ENCODE results near the gene SREBF2.

The SREBF2 gene

DNA sequence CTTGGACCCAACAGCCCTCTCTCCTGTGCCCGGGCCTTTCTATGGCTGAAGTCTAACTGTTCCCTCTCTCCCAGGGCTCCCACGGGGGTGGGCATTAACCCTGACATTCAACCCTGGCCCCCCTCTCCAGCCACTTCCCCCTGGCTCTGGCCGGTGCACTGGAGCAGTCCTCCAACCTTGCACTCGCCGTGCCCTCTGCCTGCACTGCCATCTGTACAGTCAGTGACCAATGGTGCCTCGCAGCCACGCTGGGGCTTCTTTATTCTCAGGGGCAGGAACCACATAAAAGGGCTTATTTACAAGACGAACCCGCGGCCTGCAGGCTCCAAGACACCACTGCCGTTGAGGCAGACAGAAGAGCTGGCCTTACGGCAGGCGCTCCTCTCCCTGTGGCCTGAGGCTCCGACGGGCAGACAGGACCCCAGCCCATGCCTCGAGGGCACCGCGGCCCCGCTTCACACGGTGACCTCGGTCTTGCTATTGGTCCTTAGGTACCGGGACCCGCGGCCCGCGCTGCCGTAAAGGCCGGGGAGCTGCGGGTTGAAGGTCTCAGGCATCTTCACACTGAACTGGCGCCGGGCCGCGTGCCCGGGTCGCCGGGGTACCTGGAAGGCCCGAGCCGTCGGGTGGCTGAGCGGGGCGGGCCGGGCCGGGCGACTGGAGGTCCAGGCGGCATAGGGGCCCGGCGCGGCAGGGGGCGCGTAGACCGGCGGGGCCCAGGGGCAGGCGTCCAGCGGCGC is 76.6 kb downstream of the SREBF2 start:
- DNase-seq, result no peak

DNA sequence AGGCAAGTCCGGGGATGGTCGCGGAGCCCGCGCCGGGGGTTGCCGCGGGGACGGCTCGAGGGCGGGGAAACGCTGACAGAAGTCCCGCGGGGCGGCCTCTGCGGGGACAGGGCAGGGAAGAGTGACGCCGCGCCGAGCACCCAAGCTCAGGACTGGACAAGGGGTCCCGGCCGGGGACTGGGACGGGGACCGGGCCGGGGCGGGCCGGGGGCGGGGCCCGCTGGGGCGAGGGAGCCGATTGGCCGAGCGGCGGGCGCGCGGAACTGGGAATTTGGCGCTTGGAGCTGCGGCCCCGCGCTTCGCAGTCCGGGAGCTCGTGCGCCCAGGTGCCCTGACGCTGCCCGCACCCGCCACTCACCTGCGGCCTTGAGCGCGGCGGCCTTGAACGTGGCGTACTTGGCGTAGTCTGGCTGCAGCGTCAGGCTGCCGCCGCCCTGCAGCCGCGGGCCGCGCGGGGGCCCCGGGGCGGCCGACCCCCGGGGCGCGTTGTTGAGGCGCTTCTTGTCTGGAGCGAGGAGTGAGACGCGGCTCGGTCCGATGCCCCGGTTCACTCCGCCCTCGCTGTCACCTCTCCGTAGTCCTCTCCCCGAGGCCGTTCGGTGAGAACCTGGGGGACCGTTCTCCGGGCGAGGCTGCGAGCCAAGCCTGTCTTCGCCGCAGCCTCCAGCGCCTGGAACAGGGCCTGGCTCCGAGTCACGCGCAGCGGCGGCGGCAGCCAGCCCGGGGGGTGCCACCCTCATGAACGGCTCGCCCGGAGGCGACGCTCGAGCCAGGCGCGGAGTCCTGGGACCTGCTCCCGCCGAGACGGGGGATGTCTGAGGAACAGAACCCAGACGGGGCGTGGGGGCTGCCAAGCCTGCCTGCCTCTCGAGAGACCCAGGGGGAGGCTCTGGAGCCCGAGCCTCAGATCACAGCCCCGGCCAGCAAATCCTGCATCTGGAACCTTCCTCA is 77.4 kb downstream of the SREBF2 start:
- no peak for DNase-seq

DNA sequence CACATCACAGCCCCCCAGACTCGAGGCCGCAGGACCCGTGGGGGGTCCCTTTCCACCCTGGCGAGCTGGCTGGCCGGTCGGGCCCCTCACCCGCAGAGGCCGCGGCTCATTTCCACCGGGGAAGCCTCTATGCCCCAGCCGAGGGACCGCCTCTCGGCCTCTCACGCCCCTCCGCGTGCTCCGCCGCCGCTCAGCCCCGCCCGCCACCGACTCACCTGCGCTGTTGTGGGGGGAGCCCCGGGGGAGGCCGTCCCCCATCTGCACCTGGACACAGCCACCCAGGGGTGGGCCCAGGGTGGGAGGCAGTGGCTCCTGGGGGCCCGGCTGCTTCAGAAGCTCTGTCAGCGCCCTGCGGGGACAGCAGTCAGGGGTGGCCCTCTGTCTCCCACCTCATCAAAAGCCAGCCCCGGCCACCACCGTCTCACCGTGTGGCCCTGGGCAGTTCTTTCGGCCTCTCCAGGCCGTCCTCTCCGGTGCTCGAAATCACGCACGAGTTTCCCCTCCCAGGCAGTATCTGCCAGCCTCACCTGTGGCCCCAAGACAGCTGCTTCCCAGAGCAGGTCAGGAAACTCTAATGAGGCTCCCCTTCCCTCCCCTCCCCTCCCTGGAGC is 78.2 kb downstream of the SREBF2 start:
- DNase-seq, result no peak

DNA sequence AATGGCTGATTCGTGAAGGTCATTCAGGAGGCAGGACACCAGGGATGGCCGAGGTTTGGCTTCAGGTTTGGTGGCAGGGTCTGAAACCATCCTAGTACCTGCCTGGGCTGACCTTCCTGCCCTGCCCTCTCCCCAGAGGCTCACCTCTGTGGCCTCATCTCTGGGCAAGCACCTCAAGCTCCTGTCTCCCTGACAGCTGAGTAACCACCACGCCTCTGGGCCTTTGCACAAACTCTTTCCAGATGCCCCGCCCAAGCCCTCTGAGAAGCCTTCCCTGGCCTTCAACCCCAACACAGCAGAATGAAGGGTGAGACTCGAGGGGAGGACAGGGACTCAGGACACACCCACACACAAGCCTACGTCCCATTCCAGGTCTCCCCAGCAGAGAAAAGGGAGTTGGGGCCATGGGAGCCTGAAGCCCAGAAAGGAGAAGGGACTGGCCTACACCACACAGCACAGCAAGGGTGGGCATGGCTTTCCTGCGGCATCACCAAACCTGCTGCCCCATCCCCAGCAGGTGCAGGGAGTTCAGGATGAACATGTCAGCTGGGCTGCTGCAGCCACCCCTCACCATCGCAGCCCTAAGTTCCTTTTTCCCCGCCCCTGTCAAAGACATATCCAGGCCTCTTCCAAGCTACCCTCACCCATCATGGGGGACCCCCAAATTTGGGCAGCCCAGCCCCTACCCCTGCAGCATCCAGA is 79.6 kb downstream of the SREBF2 start:
- no peak for DNase-seq

DNA sequence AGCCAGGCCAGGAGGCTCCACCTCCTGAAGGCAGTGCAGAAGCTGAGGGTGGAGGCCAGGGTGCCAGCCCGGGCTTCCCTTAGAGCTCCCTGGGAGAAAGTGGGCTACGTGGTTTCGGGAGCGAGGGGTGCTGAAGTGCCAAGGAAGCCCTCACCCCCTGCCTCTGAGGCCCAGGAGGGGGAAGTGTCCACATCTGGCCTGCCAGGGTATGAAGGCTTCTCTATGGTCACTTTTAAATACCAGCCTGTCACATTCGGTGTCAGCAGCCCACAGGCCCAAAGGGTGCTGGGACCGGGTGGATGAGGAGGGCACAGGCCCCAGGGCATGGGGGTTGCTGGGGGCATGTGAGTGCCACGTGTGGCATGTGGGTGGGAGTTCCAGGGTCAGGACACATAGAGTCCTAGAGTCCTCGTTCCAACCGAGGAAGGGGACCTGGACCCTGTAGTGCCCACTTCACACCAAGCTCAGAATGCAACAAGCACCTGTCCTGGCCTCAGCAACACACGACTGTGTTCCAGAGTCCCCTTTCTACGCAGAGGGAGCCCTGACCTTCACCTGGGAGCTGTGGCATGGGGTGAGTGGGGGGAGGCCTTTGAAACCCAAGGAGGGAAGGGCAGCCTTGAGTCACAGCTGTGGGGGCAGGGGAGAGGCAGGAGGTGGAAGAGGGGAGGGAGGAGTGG is 80.3 kb downstream of the SREBF2 start:
- DNase-seq, result no peak

DNA sequence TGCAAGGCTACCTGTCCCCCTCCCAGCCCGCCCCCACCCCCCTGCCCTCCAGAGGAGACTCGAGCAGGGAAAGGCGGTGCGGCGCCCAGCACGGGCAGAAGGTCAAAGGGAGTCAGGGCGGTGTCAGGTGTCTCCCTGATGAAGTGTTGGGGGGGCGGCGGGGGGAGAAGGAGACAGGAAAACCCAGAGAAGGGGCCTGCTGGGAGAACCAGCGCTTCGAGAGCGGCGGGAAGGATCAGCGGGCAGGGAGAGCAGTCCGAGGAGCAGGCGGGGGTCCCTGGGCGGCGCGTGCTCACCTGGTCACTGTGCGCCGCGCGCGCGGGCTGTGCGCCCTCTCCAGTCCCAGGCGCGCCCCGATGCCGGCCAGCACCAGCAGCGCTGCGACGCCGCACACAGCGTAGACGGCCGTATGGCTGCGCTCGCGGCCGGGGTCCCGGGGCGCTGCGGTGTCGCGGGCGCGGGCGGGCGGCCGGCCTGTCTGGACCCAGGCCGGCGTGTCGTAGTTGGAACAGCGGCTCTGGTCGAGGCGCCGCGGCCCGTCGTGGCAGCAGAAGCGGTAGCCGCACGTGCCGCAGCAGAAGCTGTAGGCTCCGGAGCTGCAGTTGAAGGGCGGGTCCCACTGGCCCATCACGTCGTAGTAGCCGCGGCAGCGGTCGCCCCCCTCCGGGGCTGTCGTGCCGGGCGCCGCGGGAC is 81.1 kb downstream of the SREBF2 start:
- no peak for DNase-seq

DNA sequence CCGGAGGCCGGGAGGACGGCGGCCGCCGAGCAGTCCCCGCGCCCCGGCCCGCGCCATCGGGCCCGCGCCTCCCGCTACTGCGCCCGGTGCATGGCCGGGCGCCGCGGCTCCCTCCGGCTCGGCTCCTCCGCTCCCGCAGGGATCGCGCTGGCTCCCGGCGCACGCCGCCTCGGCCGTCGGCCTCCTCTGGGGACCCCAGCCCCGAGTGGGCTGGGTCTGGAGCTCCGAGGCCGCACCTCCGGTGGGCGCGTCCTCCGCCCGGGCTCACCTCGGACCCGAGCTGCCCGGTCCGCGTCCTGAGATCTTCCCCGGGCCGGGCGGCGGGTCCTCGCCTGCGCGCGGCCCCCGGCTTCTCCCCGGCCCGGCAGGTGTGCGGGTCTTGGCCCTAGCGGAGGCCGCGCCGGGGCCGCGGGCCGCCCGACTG is 81.7 kb downstream of the SREBF2 start:
- DNase-seq, result no peak

DNA sequence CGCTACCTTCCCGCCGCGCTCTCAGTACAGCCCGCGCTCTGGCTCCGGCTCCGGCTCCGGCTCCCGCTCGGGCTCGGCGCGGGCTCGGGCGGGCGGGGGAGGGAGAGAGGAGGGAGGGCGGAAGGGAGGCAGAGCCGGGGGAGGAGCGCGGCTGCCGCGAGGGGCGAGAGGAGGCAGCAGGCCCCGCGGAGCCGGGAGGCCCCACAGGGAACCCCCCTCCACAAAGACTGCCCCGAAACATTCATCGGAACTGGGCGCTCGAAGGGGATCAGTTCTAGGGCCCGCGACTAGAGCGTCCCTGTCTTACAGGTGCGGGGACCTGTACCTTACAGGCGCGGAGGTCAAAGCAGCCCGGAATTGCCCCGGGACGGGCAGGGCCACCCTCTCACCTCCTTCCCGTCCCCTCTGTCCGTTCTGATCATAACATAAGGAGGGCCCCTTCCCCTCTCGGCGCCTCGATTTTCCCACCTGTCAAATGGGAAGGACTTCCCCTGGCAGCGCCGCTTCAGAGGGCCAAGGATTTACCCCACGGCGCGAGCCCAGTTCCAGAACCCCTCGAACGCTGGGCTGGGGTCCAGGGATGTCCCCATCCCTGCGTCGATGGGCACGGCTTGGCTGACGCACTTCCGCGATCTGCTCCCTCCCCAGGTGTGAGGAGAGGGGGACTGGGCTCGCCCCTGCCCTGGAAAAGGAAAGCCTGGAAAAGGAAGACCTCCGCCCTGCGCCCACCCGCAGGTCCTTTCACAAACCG is 82.3 kb downstream of the SREBF2 start, which contains the start of gene SHISA8:
Gene SHISA8 (minus strand): TSS at position 40 of the 751 bp plus-strand sequence. CDS start 407 bp downstream, outside the sequence.
- no peak for DNase-seq

DNA sequence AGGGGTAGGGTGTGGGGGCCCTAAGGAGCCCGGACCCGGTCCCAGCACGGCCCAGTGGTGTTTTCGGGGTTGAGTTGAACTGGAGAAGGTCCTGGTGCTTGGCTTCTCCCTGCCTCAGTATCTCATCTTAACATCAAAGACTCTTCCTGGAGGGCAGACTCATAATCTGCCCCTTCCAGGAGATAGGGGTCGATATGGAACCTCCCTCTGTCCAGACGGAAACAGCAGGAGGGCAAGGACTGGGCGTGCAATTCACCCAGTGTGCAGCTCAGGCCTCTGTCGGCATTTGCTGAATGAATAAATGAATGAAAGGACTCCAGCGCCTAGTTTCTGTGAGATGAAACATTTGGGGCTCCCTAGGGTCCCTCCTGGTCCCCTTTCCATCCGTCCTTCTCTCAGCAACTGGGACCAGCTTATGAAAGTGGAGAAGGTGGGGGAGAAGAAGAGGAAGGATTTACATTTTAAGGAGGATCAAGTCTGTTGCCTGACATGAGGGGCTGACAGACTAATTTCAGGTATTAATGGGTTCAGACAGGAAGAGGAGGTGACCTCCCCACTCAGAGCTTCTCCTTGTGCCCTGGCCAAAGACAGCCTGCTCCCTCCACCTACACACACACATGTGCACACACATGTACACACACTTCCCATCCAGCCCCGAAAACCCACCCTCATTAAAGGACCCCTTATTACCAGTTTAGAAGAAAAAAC is 83.0 kb downstream of the SREBF2 start:
- DNase-seq, result no peak

DNA sequence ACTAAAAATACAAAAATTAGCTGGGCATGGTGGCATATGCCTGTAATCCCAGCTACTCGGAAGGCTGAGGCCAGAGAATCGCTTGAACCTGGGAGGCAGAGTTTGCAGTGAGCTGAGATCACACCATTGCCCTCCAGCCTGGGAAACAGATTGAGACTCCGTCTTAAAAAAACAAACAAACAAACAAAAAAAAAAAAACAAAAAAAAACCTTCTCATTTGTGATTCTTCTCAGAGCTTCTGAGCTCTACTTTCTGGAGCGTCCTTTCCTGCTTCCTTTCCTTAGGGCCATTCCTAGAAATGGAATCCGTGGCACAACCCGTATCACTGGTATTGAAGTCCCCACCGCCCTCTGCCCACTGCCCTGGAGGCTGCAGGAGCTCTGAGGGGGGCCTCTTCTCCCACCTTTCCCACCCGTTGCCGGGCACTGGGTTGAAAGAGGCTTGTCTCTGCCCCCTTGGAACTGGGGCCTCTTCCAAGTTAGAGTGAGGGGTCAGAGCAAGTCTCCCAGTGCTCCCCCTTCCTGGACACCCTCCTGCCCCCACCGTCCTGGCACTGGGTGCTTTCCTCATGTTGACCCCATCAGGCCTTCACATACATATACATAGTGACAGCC is 83.9 kb downstream of the SREBF2 start:
- DNase-seq, result no peak

DNA sequence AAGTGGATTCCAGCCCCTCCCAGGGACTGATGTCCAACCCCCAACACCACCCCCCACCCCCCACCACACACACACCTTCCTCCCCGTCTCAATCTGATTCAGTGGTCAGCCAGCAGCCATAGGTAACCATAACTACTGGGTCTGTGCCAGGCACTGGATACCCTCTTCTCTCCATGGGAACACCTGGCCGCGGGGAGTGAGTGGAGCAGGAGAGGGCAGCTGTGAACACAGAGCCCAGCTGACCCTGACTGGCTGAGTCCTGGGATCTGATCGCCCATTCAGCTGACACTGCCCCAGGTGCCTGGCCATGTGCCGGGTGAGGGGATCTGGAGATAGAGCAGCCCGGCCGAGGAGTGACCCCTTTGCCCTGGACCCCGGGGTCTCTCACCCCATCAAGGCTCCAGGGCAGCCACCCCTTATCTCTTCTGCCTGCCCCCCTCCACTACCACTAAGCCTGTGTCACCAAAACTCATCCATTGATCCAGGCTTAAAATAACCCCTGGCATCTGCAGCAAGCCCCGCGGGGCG is 84.5 kb downstream of the SREBF2 start:
- DNase-seq, result no peak

DNA sequence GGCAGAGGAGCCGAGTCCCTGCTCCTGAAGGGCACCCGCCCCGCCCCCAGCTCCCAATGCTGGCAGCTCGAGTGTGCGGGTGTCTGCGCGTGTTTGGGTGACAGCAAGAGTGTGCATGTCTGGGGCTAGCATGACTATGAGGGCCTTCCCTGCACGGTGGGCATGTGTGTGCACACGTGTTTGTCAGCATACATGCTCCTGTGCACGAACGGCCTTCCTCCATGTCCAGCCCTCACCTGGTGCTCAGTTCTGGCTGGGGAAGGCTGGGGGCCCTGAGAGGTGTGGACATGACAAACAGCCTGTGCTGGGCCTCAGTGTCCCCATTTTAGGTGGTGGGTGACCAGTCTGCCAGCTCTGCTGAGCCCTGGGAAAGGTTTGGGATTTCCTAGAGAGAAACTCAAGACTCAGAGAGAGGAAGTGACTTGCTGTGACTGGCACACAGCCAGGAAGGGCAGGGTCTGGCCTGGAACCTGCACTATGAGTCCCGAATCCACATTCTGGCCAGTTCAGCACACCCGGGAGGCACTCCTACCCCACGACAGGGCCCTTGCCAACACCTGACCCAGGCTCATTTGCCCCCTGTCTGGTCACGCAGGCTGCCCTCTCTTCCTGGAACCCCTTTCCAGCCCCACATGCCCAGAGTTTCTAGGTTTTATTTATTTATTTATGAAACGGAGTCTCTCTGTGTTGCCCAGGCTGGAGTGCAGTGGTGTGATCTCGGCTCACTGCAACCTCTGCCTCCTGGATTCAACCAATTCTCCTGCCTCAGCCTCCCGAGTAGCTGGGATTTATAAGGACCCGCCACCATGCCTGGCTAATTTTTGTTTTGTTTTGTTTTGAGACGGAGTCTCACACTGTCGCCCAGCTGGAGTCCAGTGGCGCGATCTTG is 85.2 kb downstream of the SREBF2 start:
- peak; percentile 44 for DNase-seq

DNA sequence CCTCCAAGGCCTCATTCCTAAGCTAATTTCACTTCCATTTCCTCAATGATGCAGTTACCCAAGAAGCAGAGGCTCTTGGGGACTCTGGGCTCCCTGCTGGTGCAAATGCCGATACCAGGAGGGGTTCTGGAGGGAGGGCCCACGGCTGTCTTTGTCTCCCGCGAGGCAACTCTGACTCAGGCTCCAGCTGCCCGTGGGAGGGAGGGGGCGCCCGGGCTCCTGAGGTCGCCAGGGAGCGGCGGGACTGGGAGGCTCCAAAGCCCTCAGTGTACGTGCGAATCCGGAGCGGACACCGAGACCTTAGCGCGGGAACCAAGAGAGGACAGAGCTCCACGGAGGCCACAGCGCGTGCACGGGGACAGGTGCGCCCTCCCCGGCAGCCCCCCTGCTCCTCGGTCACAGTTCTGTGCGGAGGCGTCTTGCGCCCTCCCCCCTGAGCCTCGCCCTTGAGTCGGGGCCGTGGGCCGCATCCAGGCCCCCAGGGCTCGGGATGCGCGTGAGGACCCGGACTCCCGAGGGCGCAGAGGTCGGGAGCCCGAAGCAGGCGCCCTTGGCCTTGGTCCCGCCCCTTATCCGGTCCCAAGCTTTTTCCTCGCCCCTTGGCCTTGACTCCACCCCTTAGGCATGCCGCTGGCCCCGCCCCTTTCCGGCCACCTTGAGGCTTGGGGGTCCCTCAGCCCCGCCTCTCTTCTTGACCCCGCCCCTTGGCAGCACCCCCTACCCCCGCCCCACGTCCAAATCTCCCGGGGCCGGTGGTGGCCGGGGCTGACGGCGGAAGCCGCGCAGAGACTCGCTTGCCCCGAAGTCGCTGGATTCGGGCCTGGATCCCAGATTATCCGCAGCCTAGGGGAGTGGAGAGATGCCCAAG is 86.7 kb downstream of the SREBF2 start:
- no peak for DNase-seq

DNA sequence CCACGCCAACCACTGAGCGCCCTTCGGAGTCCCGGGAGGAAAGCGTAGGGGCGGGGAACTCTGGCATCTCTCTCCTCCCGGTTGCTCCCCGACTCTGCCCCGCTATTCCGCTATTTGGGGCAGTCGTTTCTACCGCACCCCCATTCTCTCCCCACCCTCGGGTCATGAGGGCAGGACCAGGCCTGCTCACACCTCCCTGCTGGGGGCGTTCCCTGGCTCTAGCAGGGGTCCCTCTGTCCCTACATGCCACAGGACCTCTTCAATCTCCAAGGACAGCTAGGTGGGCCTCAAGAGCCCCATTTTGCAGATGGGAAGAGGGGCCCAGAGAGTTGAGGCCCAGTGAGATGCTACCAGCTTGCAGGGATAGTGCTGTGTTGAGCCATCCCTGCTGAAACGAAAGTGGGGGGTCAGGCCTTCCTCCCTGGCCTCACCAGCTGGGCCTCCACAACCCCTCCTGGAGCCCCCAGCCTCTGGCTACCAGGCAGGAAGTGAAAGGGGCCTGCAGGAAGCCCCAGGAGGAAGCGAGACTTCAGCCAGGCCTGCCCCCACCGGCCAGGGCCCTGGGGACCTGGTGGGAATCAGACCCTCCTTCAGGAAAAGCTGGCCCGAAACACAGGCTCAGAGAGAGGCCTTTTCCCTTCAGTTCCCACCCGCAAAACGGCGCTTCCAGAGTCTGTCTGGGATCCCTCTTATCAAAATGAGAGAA is 87.5 kb downstream of the SREBF2 start:
- no peak for DNase-seq

DNA sequence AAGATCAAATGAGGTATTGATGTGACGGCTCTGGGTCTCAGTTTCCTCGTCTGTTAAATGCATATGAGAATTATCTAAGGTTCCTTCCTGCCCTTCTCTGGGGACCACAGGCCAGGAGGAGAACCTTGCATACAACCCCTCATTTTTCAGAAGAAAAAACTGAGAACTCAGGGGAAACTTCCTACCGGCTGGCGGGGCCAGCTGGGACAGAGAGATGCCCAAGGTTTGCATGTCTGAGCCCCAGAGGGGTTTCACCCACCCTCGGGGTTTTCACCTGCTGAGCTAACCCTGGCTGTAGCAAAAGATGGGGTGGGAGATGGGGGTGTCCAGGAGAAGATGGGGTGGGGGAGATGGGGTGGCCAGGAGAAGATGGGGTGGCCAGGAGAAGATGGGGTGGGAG is 89.4 kb downstream of the SREBF2 start:
- DNase-seq, result no peak

DNA sequence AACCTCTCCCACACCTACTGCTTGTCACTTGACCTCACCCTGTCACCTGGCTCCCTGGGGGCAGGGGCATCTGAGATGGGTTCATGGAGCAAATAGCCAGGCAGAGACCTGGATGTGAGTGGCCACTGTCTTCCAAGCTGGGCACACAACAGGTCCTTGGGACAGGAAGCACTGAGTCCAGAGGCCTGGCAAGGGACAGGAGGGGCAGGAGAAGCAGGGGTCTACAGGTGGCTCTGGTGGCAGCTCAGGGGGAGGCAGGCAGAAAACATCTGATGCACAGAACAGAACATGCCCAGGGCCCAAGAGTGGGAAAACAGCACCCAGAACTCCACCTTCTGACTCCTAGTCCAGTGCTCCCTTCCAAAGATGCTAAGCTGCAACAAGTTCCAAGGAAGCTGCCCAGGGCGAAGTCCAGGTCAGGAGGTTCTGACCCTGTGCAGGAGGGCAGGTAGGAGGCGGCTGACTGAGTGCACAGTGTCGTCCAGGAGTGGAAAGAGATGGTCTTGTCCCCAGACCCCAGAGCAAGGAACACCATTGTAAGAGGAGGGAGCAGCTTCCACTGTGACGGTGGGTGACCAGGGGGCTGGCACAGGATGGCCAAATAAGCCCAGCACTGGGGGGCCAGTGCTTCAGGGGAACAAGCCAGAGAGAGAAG is 90.2 kb downstream of the SREBF2 start:
- DNase-seq, result no peak

Measured in GDM1 (cell line).